CD4-positive, alpha-beta T cell treated with Interleukin-17A for 4 hours (primary cell): ENCODE results near the gene LINC00237.

Experiments
- DNase-seq: peaks from one replicate; pipeline ENCODE4 v3.0.0-alpha.2; 2020; ENCODE audit warnings: mixed read lengths

LINC00237 gene

DNA sequence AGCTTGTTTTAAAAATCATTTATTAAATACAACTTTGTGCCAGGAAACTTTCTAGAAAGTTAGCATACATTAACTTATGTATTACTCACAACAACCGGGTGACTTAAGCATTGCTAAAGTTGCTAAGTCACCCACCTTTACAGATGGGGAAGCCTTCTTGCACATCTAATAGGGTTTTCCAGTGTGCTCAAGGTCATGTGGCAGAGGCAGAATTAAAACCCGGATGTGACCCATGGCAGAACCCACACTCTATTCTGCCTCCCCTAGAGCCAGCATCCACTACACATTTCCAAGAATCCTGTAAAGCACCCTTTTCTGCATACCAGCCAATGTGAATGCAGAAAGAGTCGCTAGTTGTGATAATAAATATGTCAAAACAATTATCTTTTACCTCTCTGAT, 13.4 kb downstream of the LINC00237 start:
- DNase-seq, result no peak

DNA sequence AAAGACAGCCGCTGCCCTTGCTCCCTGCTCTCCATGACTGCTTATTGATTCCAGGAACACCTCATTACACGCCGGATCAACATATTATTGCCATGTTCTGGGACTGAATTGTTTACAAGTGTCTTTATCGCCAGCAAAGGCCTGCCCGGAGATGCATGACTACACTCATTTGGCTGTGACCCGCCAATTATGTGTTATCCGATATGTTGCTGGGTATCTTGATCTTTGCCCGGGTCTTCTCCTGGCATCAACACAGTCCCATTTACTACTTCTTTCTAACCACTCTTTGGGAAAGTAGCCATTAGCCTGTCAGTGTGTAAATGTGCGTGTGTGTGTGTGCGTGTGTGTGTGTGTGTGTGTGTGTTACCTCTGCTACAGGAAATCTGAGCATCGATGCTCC, 15.4 kb downstream of the LINC00237 start:
- no peak for DNase-seq

DNA sequence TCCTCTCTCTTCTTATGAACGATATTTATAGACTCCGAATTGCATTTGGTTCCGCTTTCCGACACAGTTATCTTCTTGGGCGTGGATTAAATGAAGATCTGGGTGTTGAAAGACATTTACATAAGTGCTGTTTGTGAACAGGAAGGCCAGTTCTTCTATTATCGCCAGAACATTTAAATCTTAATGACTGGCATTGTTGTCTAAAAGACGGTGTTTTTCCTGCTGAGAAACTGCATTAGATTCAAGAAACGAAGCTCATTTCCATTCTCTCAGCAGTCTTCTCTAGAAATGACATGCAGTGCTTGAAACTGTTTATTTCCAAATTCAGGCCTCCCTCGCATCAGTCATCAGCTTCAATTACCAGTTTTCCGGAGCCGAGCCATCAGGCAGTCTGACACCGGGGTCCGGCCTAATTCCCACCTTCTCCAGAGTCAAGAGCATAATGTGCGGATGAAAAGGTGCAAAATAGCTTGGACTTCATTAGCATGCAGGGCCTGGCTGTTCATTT, 16.0 kb downstream of the LINC00237 start:
- DNase-seq, result no peak

DNA sequence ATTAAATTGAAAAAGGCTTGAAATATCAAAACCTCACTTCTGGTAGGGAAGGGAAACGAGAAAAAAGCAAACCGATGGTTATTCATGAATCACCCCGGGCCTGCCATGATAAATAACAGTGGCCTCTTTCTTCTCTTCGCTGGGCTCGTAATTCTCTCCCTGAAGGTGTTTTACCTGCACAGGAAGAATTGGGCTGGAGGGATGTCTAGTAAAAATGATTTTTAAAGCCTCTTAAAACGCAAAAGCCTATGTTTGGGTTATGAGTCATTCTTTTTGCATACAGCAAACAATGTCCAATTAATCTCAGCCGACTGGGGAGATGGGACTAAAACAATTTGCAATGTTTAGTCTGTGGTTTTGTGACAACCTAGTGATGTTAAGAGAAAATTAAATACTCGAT, 16.8 kb downstream of the LINC00237 start:
- DNase-seq, result no peak

DNA sequence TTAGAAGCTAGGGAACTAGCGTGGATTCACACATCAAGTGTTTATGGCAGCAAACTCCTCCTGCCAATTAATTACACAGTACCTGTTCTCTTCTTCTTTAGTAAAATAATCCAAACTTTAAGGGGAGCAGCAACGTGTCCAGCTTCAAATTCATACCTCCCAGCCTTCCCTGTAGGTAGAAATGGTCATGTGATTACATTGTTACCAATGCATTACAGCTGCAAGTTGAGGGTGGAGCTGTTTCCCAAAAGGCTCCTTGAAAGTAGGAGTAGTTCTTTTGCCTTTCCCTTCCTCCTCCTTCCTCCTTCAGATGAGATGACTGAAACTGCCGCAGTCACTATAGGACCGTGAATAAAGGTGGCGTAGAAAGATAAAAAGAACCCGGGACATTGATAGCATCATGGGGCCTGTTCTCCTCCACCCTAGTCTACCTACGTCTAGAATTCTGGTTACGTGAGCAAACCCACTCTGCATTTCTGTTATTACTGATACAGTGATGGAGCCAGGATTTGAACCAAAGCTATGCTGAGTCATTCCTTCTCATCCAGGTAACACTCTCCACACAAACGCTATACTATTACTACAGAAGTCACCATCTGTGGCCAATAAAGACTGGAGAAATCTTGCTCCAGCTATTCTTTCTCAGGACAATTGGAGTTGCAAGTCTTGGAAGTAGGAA, 18.2 kb downstream of the LINC00237 start:
- no peak for DNase-seq

DNA sequence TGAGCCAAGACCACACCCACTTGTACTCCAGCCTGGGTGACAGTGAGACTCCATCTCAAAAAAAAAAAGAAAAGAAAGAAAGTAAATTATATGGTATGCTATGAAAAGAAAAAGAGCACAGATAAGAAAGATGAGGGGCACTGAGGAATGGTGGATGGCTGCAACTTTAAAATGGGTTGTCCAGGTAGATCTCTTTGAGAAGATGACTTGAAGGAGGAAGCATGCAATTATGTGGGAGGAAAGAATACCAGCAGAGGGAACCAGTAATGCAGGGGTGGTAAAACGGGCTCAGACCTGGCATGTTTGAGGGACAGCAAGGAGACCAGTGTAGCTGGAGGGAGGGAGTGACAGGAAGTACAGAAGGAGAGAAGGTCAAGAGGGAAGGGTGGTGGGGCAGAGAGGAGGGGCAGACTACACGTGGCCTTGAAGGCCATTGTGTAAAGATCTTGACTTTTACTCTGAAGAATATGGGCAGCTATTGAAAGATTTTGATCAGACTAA, 22.3 kb downstream of the LINC00237 start:
- DNase-seq, result no peak

DNA sequence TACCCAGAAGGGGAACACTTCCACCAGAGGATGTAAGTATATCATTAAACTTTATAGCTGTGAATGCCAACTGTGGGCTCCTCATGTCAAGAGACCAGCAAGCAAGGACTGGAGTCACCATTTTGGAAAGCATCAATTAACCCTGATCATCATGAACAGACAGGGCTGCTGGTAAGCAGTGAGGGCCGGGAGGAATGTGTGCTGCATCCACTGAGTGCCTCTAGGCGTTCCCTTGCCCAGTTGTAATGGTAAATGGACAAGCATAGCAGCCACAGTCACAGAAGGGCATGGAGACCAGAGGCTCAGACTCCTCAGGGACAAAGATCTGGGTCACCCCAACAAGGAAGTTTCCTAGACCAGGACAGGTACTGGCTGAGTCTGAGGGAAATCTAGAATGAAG, 23.6 kb downstream of the LINC00237 start:
- no peak for DNase-seq

DNA sequence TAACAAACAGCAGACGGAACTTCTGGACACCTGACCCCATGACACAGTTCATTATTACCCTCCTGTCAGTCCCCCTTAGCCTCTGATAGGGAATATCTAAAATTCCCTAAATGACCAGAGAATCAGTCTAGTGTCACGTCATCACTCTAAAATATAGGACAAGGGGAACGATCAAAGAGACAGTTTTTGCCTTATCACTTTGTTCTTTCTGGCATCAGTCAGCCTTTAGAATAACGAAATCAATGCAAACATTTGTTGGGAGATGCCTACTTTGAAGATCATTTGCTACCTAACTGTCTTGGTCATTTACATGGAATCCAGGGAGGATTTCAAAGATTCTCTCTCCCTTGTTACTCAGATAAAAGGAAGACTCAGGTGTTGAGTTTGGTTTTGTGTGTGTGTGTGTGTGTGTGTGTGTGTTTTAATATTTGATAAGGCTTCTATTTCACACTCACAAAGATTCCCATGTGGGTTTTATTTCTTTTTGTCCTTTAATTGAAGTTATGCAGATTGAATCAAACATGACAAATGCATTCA, 28.3 kb downstream of the LINC00237 start:
- DNase-seq, result no peak

DNA sequence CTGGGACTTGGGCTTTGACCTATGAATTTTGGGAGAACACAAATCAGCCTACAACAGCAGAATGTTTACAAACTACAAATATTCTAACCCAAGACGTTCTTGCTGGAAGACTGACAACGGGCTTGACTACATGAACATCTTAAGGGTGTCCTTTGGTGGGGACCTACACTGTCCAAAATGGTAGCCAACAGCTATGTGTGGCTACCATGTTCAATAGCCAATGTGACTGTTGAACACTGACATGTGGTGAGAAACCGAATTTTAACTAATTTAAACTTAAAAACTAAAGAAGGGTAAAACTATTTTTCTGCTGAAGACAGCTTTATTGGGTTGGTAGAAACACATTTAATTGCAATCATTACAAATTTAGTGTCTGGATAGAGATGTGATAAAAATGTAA, 30.1 kb downstream of the LINC00237 start:
- no peak for DNase-seq

DNA sequence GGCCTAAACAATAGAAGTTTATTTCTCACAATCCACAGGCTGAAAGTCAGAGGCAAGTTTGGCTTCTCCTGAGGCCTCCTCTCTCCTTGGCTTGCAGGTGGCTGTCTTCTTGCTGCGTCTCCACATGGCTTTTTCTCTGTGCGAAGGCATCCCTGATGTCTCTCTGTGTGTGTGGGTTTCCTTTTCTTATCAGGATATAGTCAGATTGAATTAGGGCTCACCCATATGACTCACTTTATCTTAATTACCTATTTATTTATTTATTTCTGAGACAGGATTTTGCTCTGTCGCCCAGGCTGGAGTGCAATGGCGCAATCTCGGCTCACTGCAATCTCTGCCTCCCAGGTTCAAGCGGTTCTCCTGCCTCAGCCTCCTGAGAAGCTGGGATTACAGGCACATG, 30.7 kb downstream of the LINC00237 start:
- no peak for DNase-seq

DNA sequence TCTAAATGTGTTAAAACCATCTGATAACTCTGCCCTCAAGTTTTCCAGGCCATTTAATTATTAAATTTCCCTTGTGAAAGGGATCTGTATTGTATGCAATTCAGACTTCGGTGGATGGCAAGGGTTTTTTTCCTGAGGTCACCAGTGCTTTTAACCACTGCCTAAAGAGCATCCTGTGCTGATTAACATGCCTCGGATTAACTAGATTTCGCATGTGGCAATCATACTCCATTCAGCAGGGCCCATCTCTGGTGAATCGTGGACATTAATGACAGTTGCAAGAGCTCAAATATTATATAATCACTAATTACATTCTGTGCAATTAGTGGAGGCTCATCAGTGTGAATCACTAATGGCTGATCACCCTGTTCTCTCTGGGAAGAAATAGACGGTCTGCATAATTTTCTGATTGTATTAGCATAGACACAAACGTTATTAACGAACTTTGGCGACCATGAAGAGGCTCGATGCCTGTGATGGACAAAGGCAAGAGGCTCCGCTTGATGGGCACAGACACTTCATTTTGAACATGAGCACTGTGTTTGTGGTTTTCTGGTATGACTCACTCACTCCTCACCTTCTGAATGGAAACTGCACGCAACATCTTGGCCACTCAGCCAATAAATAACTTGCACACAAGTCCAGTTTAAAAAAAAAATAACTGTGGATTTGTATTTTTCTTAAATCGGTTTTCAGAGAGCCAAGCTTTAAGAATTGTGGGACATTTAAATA, 31.4 kb downstream of the LINC00237 start:
- no peak for DNase-seq

DNA sequence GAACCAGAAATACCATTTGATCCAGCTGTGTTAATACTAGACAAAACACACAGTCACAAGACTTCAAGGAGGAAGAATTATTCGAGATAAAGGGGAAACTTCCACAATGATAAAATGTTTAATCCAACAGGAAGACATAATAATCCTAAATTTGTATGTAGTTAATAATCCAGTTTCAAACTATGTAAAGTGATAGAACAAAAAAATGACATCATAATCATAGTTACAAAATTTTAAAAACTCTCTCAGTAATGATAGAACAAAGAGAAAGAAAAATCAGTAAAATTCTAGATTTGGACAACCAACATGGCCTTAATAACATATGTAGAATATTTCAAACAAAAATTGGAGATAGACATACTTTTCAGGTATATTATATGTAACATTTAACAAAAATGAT, 38.9 kb downstream of the LINC00237 start:
- no peak for DNase-seq

DNA sequence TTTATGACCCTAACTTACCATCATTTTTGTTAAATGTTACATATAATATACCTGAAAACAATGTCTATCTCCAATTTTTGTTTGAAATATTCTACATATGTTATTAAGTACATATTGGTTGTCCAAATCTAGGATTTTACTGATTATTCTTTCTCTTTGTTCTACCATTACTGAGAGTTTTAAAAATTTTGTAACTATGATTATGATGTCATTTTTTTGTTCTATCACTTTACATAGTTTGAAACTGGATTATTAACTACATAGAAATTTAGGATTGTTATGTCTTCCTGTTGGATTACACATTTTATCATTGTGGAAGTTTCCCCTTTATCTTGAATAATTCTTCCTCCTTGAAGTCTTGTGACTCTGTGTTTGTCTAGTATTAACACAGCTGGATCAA, 41.2 kb downstream of the LINC00237 start:
- no peak for DNase-seq

DNA sequence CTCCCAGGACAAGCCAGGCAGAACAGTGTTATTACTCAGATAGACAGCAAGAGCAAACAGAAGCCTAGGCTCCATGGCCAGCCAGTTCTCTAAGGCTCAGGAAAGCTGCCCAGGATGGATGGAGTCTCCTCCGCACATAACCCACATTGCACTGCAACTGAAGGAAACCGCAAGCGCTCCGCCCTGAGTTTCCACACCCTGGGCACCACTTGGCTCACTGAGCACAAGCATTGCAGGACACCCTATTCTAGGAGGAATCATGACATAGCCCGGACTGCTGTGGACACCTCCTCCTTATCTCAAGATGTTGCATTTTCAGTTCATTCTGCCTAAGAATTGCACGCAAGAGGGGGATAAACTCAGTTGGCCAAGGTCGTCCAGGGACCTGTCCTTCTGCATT, 42.9 kb downstream of the LINC00237 start:
- DNase-seq, result no peak

DNA sequence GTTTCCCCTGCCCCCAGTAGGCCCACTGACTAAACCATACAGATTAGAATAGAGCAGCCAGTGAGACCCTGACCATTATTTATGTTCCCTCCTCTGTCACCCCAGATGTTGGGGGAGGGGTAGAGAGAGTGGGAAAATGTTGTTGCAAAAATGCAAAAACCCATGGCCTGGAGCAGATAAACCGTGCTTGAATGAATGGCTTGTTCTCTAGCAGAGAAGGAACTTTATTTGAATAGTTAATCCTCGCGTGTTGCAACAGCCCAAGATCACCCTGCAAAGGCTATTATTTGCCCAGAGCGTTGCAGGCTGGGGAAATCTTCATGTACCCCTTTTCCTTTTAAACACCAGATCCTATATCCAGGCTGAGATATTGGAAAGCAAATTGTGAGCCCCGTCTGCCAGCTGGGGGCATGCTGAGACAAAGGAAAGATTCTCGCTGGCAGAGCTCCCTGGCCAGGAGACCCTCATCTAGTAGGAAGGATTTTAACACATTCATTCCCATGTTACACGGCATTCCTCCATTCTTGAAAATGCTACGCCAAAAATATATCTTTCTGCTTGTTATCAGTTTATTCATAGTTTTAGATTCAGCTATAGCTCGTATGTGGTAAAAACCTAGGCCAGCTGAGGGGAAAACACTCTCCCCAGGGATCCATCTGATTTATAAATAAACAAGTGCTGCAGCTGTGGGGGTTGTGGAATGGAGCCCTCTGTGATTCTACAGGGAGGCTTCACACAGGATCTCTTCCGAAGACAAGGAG, 53.0 kb downstream of the LINC00237 start:
- DNase-seq, result no peak

DNA sequence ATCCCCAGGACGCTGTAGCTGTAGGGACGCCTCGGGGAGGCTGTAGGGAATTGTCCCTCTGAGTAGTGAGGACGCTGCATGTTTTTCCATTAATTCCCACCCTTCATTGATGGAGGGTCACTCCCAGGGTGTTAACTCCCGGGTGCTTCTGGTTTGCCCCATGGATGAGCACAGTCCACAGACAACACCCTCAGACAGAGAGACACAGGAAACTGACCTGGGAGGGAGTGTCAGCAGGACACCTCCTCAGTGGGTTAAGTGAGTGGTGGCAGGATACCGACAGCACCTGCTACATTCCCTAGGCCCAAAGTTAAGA, 53.5 kb downstream of the LINC00237 start:
- DNase-seq, result no peak

DNA sequence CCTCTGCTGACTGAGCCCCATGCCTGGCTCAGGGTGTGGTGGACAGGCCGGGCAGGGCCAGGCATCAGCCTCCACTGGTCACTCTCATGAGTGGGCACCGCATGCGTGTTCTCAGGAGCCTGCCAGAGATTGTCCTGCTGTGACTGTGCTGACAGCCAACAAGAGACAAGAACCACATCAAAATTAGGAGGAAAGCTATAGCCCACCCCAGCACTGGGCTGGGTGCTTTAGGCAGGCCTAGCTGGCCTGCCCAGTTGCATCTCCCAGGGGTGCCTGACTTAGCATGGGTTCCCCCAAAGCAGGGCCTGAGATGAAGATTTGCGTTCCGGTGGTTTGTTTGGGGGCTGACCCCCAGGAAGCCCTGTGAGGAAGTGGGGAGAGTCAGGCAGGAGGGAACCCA, 53.9 kb downstream of the LINC00237 start:
- DNase-seq, result no peak

DNA sequence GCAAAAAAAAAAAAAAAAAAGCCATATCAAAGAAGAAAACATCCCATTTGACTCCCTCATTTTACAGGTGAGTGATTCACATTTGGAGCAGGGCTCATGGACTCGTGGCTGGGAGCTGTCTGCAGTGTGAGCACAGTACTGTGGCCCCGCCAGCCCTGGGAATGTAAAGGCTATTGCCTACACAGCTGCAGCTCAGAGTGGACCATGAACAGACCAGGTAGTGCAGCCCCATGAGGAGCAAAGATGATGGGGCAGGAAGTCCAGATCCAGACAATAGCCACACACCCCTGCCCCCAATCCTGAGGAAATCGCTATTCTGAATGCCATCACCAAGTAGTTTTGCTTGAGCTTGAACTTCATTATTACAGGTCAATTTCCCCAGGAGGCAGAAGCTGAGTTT, 55.4 kb downstream of the LINC00237 start:
- no peak for DNase-seq

DNA sequence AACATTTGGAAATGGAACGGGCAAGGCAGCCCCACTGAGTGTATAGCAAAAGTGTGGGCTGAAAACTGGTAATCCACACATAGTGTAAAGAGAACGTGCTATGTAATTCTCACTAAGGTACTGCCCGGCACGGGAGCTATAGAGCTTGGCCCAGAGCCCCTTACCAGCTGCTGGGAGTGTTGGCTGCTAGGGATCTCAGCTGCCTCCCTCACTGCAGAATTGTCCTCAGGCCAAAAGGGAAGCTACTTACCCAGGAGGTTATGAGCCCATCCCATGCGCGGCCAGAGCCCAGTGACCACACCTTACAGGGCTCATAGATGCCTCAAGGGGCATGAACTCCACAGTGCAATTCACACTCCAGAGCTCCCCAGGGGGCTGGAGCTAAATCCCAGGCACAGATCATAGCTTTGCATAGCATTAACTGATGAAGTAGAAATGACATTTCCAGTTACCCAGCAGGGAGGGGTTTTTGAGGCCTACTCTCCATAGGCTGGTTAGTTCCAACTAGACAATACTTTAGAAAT, 56.8 kb downstream of the LINC00237 start:
- DNase-seq, result no peak

DNA sequence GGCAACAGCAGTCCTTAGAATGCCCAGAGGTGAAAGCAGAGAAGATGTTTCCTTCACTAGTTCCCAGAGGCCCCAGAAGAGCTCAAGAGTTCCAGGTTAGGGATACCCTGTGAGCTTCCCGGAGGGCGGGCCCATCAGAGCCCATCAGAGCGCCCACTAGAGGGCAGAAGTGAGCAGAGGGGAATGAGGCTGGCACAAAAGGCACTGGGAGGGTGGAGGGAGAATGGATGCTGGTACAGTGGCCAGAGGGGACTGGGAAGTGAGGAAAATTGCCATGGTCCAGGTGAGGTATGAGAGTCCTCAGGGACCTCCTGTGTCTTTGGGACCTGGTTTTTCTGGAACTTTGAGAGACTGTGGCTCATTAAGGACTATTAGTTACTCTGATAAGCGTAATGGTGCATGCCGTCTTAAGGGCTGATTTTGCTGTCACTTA, 57.3 kb downstream of the LINC00237 start:
- peak; percentile 58 for DNase-seq

DNA sequence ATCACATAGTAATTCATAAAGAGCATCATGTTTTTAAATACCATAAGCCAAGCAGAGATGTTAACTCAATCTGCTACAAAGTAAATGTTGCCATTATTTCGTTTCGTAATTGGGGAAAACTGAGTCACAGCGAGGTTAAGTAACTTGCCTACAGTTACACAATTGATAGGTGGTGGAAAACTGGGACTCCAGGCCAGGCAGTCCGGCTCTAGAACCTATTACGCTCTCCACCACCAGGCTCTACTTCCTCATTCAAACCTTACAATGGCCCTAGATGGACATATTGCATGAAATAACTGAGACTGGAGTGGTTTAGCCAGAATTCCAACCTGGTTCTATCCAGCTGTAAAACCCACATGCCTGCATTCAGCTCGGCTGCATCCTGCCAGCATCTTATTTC, 58.2 kb downstream of the LINC00237 start:
- DNase-seq, result no peak

DNA sequence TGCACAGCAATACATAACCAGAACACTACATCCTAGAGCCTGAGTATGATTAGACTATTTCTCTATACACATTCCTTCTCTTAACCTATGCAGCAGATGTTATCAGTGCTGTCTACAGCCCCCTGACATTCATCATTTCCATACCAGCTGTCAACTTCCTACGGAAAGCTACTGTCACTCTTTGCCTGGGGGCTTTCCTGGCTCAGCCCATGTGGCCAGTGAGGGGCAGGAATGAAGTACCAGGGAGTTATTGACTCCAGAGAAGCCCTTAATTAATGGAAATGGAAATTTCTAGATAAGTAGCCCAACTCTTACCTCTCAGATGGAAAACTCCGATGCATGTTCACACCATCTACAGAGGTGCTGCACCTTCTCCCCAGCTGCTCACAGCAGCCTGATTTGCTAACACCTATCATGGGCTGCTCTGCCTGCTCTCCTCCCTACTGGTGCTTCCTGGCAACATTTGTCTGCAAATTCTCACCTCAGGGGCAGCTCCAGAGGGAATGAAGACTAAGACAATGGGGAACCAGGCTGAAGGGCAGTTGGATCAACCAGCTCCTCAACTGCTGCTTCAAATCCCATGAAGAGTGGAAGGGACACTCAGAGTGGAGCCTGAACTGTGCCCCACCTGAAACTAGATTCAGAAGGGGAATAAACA, 59.6 kb downstream of the LINC00237 start:
- no peak for DNase-seq
